IPS-15b (cell line): ENCODE results near the gene RNLS.

Experiments
- H3K27me3 ChIP-seq: one replicate; pipeline ENCODE4 v1.6.1; 2013; ENCODE audit warnings: low read length; ENCODE audit not compliant: control insufficient read depth, insufficient read depth
- H3K36me3 ChIP-seq: one replicate; pipeline ENCODE4 v1.6.1; 2013; ENCODE audit warnings: low read length; ENCODE audit not compliant: control insufficient read depth, insufficient read depth
- H3K4me1 ChIP-seq: one replicate; pipeline ENCODE4 v1.6.1; 2013; ENCODE audit warnings: mild to moderate bottlenecking, low read length; ENCODE audit not compliant: control insufficient read depth, insufficient read depth
- H3K4me3 ChIP-seq: one replicate; pipeline ENCODE4 v1.5.1; 2013; ENCODE audit warnings: low read depth, low read length
- H3K9ac ChIP-seq: one replicate; pipeline ENCODE4 v1.6.1; 2013; ENCODE audit warnings: low read depth, mild to moderate bottlenecking, low read length
- H3K9me3 ChIP-seq: one replicate; pipeline ENCODE4 v1.6.1; 2013; ENCODE audit warnings: mild to moderate bottlenecking, low read length; ENCODE audit not compliant: control insufficient read depth, insufficient read depth

Gene RNLS

DNA sequence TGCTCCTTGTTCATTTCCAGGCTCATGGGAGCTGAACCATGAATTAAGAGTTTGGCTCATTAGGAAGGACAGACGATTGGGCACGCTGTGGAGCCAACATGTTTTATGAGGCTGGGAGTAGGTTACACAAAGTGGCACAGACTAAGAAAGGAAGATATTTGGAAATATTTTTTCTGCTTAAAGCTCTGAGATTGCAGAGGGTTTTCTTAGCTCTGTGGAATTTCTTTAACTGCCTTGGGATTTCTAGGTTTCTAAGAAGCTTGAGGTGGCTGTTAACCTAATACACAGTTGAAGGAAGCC is 344.6 kb downstream of the RNLS start:
- H3K36me3 ChIP-seq, result no peaks in the 10 kb centered on the region
- no peak overlapping the region for H3K9ac ChIP-seq
- H3K27me3 ChIP-seq, result no peaks in the 10 kb centered on the region
- no peaks in the 10 kb centered on the region for H3K9me3 ChIP-seq
- H3K4me1 ChIP-seq, result no peaks in the 10 kb centered on the region
- no peak overlapping the region for H3K4me3 ChIP-seq

- Histone ChIP-seq H3K4me1 (no peaks in the 10 kb centered on the region), H3K9ac (no peak overlapping the region), H3K9me3 (no peaks in the 10 kb centered on the region), H3K27me3 (no peaks in the 10 kb centered on the region), H3K36me3 (no peaks in the 10 kb centered on the region), H3K4me3 (no peak overlapping the region)
Observed at GRCh38 chr10:88237896-88238614, 345.1 kb downstream of the RNLS start.

DNA sequence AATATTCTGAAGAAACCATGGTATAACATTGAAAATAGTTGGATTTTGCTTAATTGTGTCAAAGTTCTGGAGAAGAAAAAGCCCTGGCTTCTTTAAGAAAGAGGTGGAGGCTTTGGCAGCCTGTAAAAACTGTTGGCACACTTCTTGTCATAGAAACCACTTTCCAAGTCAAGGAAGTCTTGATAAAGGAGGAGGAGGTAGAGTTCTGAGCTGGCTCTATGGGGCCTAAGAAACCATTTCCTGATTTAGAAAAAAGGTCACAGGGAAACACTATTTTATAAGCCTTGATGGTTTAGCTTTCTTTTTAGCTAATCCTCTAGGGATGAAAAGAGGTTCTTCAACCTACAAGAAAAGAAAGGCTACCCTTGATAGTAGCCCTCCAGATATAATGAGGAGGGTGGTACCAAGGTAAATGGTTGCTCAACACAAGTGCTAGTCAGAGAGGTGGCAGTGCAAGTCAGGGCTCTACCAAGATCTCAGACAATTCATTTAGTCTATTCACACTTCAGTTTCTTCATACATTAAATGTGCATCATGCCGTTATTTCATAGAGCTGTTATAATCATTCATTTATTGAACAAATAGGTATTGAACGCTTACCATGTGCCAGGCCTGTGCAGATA is 346.9 kb downstream of the RNLS start:
- H3K9me3 ChIP-seq, result no peaks in the 10 kb centered on the region
- H3K9ac ChIP-seq, result no peak overlapping the region
- H3K27me3 ChIP-seq, result no peaks in the 10 kb centered on the region
- no peak overlapping the region for H3K4me3 ChIP-seq
- H3K36me3 ChIP-seq, result no peaks in the 10 kb centered on the region
- H3K4me1 ChIP-seq, result no peaks in the 10 kb centered on the region

DNA sequence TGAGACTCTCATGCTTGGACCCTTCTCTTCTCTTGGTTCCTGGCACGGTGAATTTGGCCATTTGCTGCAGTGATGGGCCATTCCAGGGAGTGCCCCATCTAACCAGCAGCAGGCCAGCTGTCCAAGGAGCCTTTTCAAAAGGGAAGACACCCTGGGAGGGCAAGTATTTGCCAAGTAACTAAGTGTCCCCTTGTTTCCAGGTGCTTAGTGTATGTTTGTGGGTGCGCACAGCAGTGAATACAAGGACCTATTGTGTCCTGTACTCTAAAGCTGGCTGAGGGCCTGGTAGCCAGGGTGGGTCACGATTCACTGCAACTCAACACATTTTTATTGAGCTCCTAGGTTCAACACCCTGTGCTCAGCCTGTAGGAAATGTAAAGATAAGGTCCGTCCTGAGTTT is 348.8 kb downstream of the RNLS start:
- no peak overlapping the region for H3K9ac ChIP-seq
- H3K4me1 ChIP-seq, result no peaks in the 10 kb centered on the region
- no peak overlapping the region for H3K4me3 ChIP-seq
- no peaks in the 10 kb centered on the region for H3K27me3 ChIP-seq
- H3K36me3 ChIP-seq, result no peaks in the 10 kb centered on the region
- no peaks in the 10 kb centered on the region for H3K9me3 ChIP-seq

DNA sequence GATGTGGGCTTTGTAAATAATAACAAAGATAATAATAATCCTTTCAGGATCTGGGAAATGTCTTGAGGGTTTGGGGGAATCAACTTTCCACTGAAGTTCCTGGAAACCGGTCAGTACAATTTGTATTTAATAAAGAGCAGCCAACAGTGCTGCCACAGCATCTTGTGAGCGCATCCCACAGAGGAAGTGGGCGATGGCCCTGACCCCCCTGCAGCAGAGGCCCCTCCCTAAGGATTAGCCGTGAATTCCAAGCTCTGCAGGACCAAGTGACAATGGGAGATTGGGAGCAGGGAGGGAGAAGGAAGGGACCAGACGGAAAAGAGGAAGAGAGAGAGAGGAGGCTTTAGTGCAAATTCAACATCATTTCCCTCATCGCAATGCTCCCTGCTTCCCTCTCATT is 349.2 kb downstream of the RNLS start:
- no peaks in the 10 kb centered on the region for H3K9me3 ChIP-seq
- no peaks in the 10 kb centered on the region for H3K36me3 ChIP-seq
- H3K27me3 ChIP-seq, result no peaks in the 10 kb centered on the region
- no peak overlapping the region for H3K9ac ChIP-seq
- no peaks in the 10 kb centered on the region for H3K4me1 ChIP-seq
- H3K4me3 ChIP-seq, result no peak overlapping the region

GRCh38 chr10:88232983-88233543 is 350.1 kb downstream of the RNLS start:
- no peak overlapping the region for H3K4me3 ChIP-seq
- H3K4me1 ChIP-seq, result no peaks in the 10 kb centered on the region
- H3K9me3 ChIP-seq, result no peaks in the 10 kb centered on the region
- H3K9ac ChIP-seq, result no peak overlapping the region
- H3K36me3 ChIP-seq, result no peaks in the 10 kb centered on the region
- no peaks in the 10 kb centered on the region for H3K27me3 ChIP-seq

GRCh38 chr10:88232029-88232895 is 350.9 kb downstream of the RNLS start:
- no peaks in the 10 kb centered on the region for H3K27me3 ChIP-seq
- H3K4me3 ChIP-seq, result no peak overlapping the region
- no peaks in the 10 kb centered on the region for H3K36me3 ChIP-seq
- no peaks in the 10 kb centered on the region for H3K9me3 ChIP-seq
- H3K9ac ChIP-seq, result no peak overlapping the region
- H3K4me1 ChIP-seq, result no peaks in the 10 kb centered on the region

- no peaks in the 10 kb centered on the region for H3K9me3 ChIP-seq
Observed at GRCh38 chr10:88230251-88230650, 352.9 kb downstream of the RNLS start.

DNA sequence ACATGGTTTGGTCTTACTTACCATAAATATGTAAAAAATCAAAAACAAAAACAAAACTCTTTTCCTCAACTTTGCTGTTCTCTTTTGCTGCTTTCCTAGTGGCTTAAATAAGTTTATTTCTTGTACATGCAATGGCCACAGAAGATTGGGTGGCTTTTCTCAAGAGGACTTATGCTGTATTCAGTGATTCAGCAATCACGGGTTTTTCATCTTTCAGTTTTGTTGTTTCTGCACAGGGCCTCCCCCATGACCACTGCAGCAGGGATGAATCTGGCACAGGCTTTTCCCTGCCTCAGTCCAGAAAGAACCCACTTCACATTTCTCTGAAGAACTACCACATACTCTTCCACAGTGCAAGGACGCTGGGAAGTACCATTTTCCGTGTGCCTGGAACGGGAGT is 355.0 kb downstream of the RNLS start:
- Histone ChIP-seq H3K27me3 (no peaks in the 10 kb centered on the region), H3K36me3 (no peaks in the 10 kb centered on the region), H3K9me3 (no peaks in the 10 kb centered on the region), H3K9ac (no peak overlapping the region), H3K4me3 (no peak overlapping the region), H3K4me1 (no peaks in the 10 kb centered on the region)

More at GRCh38 chr10:88230251-88230650, 352.9 kb downstream of the RNLS start:
- no peak overlapping the region for H3K4me3 ChIP-seq
- H3K9ac ChIP-seq, result no peak overlapping the region
- no peaks in the 10 kb centered on the region for H3K4me1 ChIP-seq
- H3K27me3 ChIP-seq, result no peaks in the 10 kb centered on the region
- H3K36me3 ChIP-seq, result no peaks in the 10 kb centered on the region

DNA sequence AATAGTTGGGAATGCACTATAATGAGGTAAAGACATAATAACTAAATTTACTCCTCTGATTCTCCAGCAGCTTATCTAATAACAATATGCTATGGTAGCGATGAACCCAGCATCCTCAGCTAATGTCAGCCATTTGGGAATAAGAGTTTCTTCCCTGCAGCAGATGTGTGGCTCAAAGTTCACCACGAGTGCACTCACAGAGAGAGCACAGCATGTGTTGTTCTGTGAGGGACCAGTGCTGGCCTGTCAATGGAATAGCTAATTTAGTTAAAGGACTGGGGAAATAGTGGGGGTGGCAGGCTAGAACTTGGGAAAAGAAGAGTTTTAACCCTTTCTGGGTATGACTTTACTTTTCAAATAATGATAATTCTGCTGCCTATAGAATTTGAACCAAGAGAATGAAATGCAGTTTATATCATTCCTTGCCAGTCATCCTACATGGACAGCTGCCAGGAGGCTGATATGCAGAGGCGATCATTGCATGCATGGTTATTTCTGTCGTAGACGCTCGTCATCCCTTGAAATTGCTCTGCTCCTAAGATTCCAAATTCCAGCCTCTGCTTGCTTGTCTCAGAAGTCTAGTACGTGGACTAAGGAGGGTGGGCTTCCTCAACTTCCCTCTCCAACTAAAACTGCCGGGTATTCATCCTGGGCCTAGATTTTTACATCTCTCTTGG is 355.6 kb downstream of the RNLS start:
- no peak overlapping the region for H3K9ac ChIP-seq

DNA sequence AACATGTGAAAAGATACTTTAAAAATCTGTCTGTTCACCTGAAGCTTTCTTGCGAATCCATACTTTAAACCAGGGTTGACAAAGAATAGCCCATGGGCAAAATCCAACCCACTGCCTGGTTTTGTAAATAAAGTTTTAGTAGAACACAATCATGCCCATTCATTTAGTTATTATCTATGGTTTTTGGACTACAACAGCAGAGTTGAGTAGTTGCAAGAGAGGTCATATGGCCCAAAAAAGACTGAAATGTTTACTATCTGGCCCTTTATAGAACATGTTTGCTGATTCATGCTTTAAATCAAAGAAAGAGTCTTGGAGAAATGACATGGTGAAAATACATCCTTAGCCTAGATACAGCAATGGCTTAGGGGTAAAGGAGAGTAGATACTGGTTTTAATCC is 356.2 kb downstream of the RNLS start:
- H3K9me3 ChIP-seq, result no peaks in the 10 kb centered on the region
- no peaks in the 10 kb centered on the region for H3K27me3 ChIP-seq
- H3K4me1 ChIP-seq, result no peaks in the 10 kb centered on the region

More for the DNA sequence above, 355.6 kb downstream of the RNLS start:
- Histone ChIP-seq H3K36me3 (no peaks in the 10 kb centered on the region), H3K4me1 (no peaks in the 10 kb centered on the region), H3K9me3 (no peaks in the 10 kb centered on the region), H3K27me3 (no peaks in the 10 kb centered on the region), H3K4me3 (no peak overlapping the region)

More for the DNA sequence above, 356.2 kb downstream of the RNLS start:
- no peak overlapping the region for H3K9ac ChIP-seq
- no peaks in the 10 kb centered on the region for H3K36me3 ChIP-seq
- no peak overlapping the region for H3K4me3 ChIP-seq
